Muscle layer of duodenum (tissue), 2 donors: ENCODE data around the gene CATSPER4.
A peak's percentile ranks its signal among the peaks of the same experiment; 100 is the strongest.

Experiments used
- H3K27ac ChIP-seq: one replicate; pipeline ENCODE4 v1.7.0; 2013; ENCODE audit warnings: mild to moderate bottlenecking, low read length
- H3K27me3 ChIP-seq: one replicate; pipeline ENCODE4 v1.7.0; 2013; ENCODE audit warnings: low read depth, mild to moderate bottlenecking, control low read depth, low read length
- H3K36me3 ChIP-seq, 2 donors: one replicate each; pipeline ENCODE4 v1.7.0; 2013; ENCODE audit warnings: low read length in 2 of 2, control low read depth in 1 of 2, mild to moderate bottlenecking in 1 of 2; ENCODE audit not compliant: insufficient read depth in 2 of 2, control insufficient read depth in 1 of 2
- H3K4me1 ChIP-seq, 2 donors: one replicate each; pipeline ENCODE4 v1.7.0; 2013; ENCODE audit warnings: low read length in 2 of 2, mild to moderate bottlenecking in 2 of 2, control low read depth in 1 of 2, moderate library complexity in 1 of 2; ENCODE audit not compliant: insufficient read depth in 2 of 2, control insufficient read depth in 1 of 2
- H3K4me3 ChIP-seq, 2 donors: one replicate each; pipeline ENCODE4 v1.7.0; 2013; ENCODE audit warnings: low read length in 2 of 2, low read depth in 1 of 2, mild to moderate bottlenecking in 1 of 2
- H3K9me3 ChIP-seq, 2 donors: one replicate each; pipeline ENCODE4 v1.7.0; 2013; ENCODE audit warnings: low read length in 2 of 2, control low read depth in 1 of 2, mild to moderate bottlenecking in 1 of 2; ENCODE audit not compliant: control insufficient read depth in 1 of 2
- donor health status: healthy.

The CATSPER4 gene

GRCh38 chr1:26233903-26234643, 43.7 kb downstream of the CATSPER4 start, which contains the start of gene CEP85:
Gene CEP85, plus strand, starts transcription at chr1:26234200. Its CDS starts 5,584 bp downstream, at chr1:26239784.
- H3K27me3 ChIP-seq, result no peaks in the 10 kb centered on the region
- no peaks in the 10 kb centered on the region for H3K36me3 ChIP-seq
- H3K4me3 ChIP-seq, result peak within 1 kb of the TSS; percentile 79 to 89
- peak within 1 kb of the TSS; percentile 93 for H3K27ac ChIP-seq
- no peaks in the 10 kb centered on the region for H3K9me3 ChIP-seq
- peaks cover 4 to 5% of the 10 kb centered on the region in 2 donors for H3K4me1 ChIP-seq

- Histone ChIP-seq H3K4me3 (peak overlapping the region; percentile 79 to 89), H3K36me3 (no peaks in the 10 kb centered on the region), H3K4me1 (peaks cover 4 to 5% of the 10 kb centered on the region in 2 donors), H3K9me3 (no peaks in the 10 kb centered on the region), H3K27ac (peak overlapping the region; percentile 93), H3K27me3 (no peaks in the 10 kb centered on the region)
These were observed 44.4 kb downstream of the CATSPER4 start for GRCh38 chr1:26234644-26235370.

GRCh38 chr1:26237230-26237966, 47.0 kb downstream of the CATSPER4 start:
- Histone ChIP-seq H3K4me1 (peaks cover 4 to 5% of the 10 kb centered on the region in 2 donors), H3K4me3 (no peak overlapping the region), H3K27me3 (no peaks in the 10 kb centered on the region), H3K27ac (no peak overlapping the region), H3K36me3 (no peaks in the 10 kb centered on the region), H3K9me3 (no peaks in the 10 kb centered on the region)

GRCh38 chr1:26239936-26240335, 49.5 kb downstream of the CATSPER4 start:
- Histone ChIP-seq H3K4me3 (no peak overlapping the region), H3K4me1 (peaks cover 0 to 4% of the 10 kb centered on the region in 2 donors), H3K36me3 (no peaks in the 10 kb centered on the region), H3K27me3 (no peaks in the 10 kb centered on the region), H3K9me3 (no peaks in the 10 kb centered on the region), H3K27ac (no peak overlapping the region)
